ENCODE results near the gene DOCK6.
"Not testable (repeated sequence)": the region's sequence is repeated elsewhere in the genome, so short reads cannot be mapped to it uniquely, and the experiment has no call there.

Gene DOCK6

GRCh38 chr19:11194656-11195558, 67.4 kb downstream of the DOCK6 start:
- FAIRE-seq: no peak

- FAIRE-seq: no peak
Observed at GRCh38 chr19:11194173-11194572, 68.2 kb downstream of the DOCK6 start.

DNA sequence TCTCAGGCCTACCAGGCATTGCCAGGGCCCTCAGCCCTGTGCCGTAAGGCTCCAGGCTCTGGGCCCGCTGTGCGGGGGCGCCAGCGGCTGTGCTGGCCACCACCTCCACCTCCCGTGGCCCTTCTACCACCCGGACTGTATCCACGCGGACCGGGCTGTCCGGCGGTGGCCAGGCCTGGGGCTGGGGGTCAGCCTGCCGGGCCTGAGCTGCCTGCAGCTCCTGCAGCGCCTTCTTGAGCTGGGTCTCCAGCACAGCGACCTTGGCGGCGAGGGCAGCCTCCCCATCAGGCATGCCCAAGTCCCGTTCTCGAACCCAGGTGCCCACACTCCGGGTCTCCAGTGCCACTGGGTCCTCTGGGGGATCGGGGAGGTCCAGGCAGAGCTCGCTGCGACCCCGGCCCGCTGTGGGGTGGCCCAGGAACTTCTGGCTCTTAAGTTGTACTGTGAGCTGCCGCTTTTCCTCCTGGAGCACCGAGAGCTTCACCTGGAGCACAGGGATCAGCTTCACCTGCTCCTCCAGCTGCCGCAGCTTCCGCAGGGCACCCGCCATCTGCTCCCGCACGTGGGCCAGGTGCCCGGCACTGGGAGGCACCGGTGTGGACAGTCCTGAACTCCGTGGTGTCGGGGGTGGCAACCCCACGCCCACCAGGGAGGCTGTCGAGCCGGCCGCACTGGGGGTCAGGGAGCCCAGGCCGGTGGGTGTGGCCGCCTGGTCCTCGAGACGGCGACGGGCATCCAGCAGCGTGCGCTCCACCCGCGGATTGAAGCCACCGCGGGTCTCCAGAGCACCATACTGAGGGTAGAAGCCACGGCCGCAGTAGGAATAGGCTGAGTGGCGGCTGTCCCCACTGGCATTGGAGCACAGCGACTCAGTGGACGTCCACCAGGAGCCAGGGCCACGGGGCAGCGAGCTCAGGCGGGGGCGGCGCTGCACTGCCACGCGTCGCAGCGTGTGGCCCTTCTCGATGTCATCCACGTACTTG, 69.1 kb downstream of the DOCK6 start:
- FAIRE-seq: no peak

DNA sequence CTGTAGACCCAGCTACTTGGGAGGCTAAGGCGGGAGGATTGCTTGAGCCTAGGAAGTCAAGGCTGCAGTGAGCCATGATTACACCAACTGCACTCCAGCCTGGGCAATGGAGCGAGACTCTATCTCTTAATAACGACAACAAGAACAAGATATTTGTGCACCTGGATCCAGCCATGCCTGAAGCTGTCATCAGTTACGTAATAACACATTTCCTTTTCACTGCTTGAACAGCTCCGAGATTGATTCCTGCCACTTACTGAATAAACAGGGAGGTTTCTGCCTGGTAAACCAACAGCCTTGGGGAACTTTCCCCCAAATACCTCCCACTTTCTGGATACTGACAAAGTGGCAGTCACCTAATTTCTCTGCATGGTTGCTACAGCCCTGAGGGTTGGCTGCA, 70.4 kb downstream of the DOCK6 start:
- FAIRE-seq: no peak

GRCh38 chr19:11191273-11191755, 71.0 kb downstream of the DOCK6 start:
- FAIRE-seq: no peak

DNA sequence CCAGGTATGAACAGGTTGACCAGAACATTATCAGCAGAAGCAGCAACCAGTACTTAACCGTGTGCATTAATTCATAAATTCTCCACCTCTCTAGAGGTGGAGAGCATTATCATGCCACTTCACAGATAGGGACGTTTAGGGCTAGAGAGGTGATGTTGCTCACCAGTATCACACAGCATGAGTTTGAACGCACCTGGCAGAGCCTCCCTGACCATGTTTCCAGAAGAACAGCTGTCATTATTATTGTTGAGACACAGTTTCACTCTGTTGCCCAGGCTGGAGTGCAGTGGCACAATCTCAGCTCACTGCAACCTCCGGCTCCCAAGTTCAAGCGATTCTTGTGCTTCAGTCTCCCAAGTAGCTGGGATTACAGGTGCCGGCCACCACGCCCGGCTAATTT, 71.8 kb downstream of the DOCK6 start:
- FAIRE-seq: no peak

GRCh38 chr19:11187441-11187840, 74.9 kb downstream of the DOCK6 start:
- no peak for FAIRE-seq

GRCh38 chr19:11182994-11183393, 79.3 kb downstream of the DOCK6 start:
- no peak for FAIRE-seq

DNA sequence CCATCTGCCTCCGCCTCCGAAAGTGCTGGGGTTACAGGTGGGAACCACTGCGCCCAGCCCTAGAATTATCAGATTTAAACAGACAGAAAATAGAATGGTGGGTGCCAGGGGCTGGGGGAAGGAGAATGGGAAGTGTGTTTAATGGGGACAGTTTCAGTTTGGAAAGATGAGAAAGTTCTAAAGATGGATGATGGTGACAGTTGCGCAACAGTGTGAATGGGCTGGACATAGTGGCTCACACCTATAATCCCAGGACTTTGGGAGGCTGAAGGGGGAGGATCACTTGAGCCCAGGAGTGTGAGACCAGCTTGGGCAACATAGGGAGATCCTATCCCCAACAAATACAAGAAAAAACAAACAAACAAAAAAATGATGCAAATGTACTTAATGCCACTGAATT, 80.8 kb downstream of the DOCK6 start:
- no peak for FAIRE-seq

GRCh38 chr19:11180975-11181374, 81.3 kb downstream of the DOCK6 start:
- FAIRE-seq: not testable (repeated sequence)

- no peak for FAIRE-seq
Observed at GRCh38 chr19:11180346-11180745, 82.0 kb downstream of the DOCK6 start.

- FAIRE-seq: no peak
Observed at GRCh38 chr19:11179716-11180297, 82.5 kb downstream of the DOCK6 start.

DNA sequence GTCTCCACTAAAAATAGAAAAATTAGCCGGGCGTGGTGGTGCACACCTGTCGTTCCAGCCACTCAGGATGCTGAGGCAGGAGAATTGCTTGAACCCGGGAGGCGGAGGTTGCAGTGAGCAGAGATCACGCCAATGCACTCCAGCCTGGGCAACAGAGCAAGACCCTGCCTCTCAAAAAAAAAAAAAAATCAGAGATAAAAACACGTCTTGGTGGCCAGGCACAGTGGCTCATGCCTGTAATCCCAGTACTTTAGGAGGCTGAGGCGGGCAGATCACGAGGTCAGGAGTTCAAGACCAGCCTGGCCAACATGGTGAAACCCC, 83.2 kb downstream of the DOCK6 start:
- not testable (repeated sequence) for FAIRE-seq

- FAIRE-seq: no peak
Observed at GRCh38 chr19:11177592-11177991, 84.7 kb downstream of the DOCK6 start.

- FAIRE-seq: no peak
Observed at GRCh38 chr19:11176466-11177193, 85.7 kb downstream of the DOCK6 start.

- no peak for FAIRE-seq
Observed at GRCh38 chr19:11175920-11176319, 86.4 kb downstream of the DOCK6 start.

GRCh38 chr19:11174336-11174735, 88.0 kb downstream of the DOCK6 start:
- no peak for FAIRE-seq

- no peak for FAIRE-seq
Observed at GRCh38 chr19:11173516-11174155, 88.7 kb downstream of the DOCK6 start.

- no peak for FAIRE-seq
Observed at GRCh38 chr19:11172576-11172975, 89.7 kb downstream of the DOCK6 start.

- no peak for FAIRE-seq
Observed at GRCh38 chr19:11171144-11171543, 91.2 kb downstream of the DOCK6 start.

GRCh38 chr19:11169896-11170678, 92.2 kb downstream of the DOCK6 start:
- no peak for FAIRE-seq
